ENCODE results near the gene ATP8A2. TPM values are rescaled to one million over a fixed set of nuclear protein-coding genes. Genes with fewer than 3 reads are reported as not detected.

ATP8A2 gene
- total RNA-seq, 2 experiments from 2014 or later = 0.92 to 0.94 TPM

GRCh38 chr13:25380082-25380481 is 8.3 kb downstream of the ATP8A2 start:
- DNase-seq = no peak
- Mint-ChIP-seq H3K36me3 (ENCODE audit: low read depth) (no peaks in the 10 kb centered on the region), H3K4me1 (ENCODE audit: low read depth) (no peaks in the 10 kb centered on the region), H3K27me3 (peaks cover 24% of the 10 kb centered on the region), H3K4me3 (no peak overlapping the region), H3K9me3 (no peaks in the 10 kb centered on the region), H3K27ac (no peak overlapping the region)
- ChIA-PET CTCF (no interaction called here), POLR2A (no interaction called here)
- no peak for TF ChIP-seq CTCF (IDR thresholded peaks at IDR 0.05)
- intact Hi-C loops (cut with micrococcal nuclease) = no loop called here
- ATAC-seq = no peak

- ATAC-seq = no peak
- DNase-seq = no peak
- H3K27ac Mint-ChIP-seq = no peak overlapping the region
- peaks cover 21% of the 10 kb centered on the region for H3K27me3 Mint-ChIP-seq
- H3K4me3 Mint-ChIP-seq = no peak overlapping the region
- intact Hi-C loops (cut with micrococcal nuclease) = no loop called here
- H3K4me1 Mint-ChIP-seq (ENCODE audit: low read depth) = no peaks in the 10 kb centered on the region
- POLR2A ChIA-PET = no interaction called here
- TF ChIP-seq CTCF (IDR thresholded peaks at IDR 0.05) = no peak
- H3K36me3 Mint-ChIP-seq (ENCODE audit: low read depth) = no peaks in the 10 kb centered on the region
- no peaks in the 10 kb centered on the region for H3K9me3 Mint-ChIP-seq
- CTCF ChIA-PET = no interaction called here
Measured at GRCh38 chr13:25380741-25381324, 9.1 kb downstream of the ATP8A2 start.

- TF ChIP-seq CTCF (IDR thresholded peaks at IDR 0.05) = no peak
- H3K27me3 Mint-ChIP-seq = peaks cover 40% of the 10 kb centered on the region
- H3K27ac Mint-ChIP-seq = no peak overlapping the region
- intact Hi-C loops (cut with micrococcal nuclease) = no loop called here
- CTCF ChIA-PET = interaction anchor here (2.2 kb wide), 1 partner anchor 9 kb away, joined by 20 read pairs; no protein-coding TSS in a partner anchor
- no peak overlapping the region for H3K4me3 Mint-ChIP-seq
- no peak for DNase-seq
- ATAC-seq = no peak
- H3K36me3 Mint-ChIP-seq (ENCODE audit: low read depth) = no peaks in the 10 kb centered on the region
- no peaks in the 10 kb centered on the region for H3K9me3 Mint-ChIP-seq
- H3K4me1 Mint-ChIP-seq (ENCODE audit: low read depth) = no peaks in the 10 kb centered on the region
- POLR2A ChIA-PET = interaction anchor here (0.6 to 0.9 kb wide), 2 partner anchors 18 to 73 kb away, joined by 3 read pairs; no protein-coding TSS in a partner anchor
Measured at GRCh38 chr13:25384758-25385410, 13.1 kb downstream of the ATP8A2 start.

DNA sequence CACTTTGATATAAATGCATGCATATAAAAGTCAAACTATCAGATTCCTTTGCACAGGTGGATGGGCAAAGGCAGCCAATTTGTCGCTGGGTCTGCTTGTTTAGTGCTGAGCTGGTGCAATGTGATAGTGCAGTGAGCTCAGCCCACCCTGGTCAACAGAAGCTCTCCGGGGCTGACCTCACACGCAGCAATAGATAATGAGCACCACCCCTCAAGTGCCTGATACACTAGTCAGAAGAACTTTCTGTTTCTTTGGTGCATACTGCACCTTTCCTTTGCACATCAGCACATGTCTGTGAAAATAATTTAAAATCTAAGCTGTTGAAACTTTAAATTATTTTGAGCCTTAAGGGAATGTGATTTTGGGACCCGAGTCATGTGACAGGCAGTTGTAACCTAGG is 20.2 kb downstream of the ATP8A2 start:
- no peak for TF ChIP-seq CTCF (IDR thresholded peaks at IDR 0.05)
- H3K27ac Mint-ChIP-seq = no peak overlapping the region
- CTCF ChIA-PET = interaction anchor here (0.9 kb wide), 1 partner anchor 94 kb away, joined by 3 read pairs; no protein-coding TSS in a partner anchor
- H3K4me1 Mint-ChIP-seq (ENCODE audit: low read depth) = no peaks in the 10 kb centered on the region
- no peak overlapping the region for H3K4me3 Mint-ChIP-seq
- intact Hi-C loops (cut with micrococcal nuclease) = no loop called here
- H3K27me3 Mint-ChIP-seq = peaks cover 24% of the 10 kb centered on the region
- DNase-seq (no peak), ATAC-seq (no peak)
- no peaks in the 10 kb centered on the region for H3K36me3 Mint-ChIP-seq (ENCODE audit: low read depth)
- POLR2A ChIA-PET = no interaction called here
- no peaks in the 10 kb centered on the region for H3K9me3 Mint-ChIP-seq

DNA sequence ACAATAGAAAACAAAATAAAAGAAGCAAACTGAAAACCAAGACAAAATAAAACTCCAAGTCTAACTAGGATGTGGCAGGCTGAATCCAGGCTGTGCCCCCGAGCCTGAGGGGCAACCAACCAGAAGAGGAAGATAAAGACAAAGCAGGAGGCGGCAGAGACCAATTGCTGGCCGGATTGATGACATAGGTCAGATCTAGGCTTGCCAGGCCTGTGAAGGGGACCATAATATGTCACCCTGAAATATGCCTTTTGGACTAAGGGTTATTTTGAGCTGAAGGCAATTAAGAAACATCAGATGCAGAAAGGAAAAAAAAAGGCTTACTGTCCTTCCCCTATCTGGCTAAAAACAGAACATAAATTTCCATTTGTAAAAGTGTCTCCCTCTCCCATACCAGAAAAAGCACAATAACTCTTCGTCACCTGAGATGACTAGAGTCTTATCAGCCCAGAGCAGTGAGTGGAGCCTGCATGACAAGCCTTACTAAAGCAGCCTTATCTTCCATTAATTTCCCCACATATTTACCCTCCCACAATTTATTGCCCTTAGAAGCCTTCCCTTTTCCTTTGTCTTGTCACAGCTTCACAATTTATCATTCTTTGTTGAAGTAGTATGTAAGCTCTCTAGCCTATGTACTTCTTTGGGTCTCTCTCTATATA is 22.8 kb downstream of the ATP8A2 start:
- no peak overlapping the region for H3K27ac Mint-ChIP-seq
- no peak for TF ChIP-seq CTCF (IDR thresholded peaks at IDR 0.05)
- DNase-seq (no peak), ATAC-seq (no peak)
- H3K36me3 Mint-ChIP-seq (ENCODE audit: low read depth) = no peaks in the 10 kb centered on the region
- no peaks in the 10 kb centered on the region for H3K4me1 Mint-ChIP-seq (ENCODE audit: low read depth)
- no peak overlapping the region for H3K4me3 Mint-ChIP-seq
- H3K27me3 Mint-ChIP-seq = peaks cover 19% of the 10 kb centered on the region
- ChIA-PET CTCF (no interaction called here), POLR2A (no interaction called here)
- H3K9me3 Mint-ChIP-seq = no peaks in the 10 kb centered on the region
- intact Hi-C loops (cut with micrococcal nuclease) = no loop called here
